Esophagus squamous epithelium (tissue), 4 donors: ENCODE measurements around the gene F2RL1.

Source experiments
- POLR2A ChIP-seq, 4 donors: fragments of 450-650 bp; IDR thresholded peaks; one replicate each; pipeline ENCODE4 v1.6.1; 2017; ENCODE audit warnings: antibody characterized with exemption in 4 of 4, mild to moderate bottlenecking in 4 of 4, moderate library complexity in 3 of 4
- TF ChIP-seq, protein P1 (sequence below), 6 experiments: fragments of 450-650 bp in 4 of 6; fragments of 200-600 bp in 2 of 6; sonication (generic) in 2 of 6; IDR thresholded peaks; one replicate each; pipeline ENCODE4 v1.5.1; 2016 to 2019; ENCODE audit warnings: antibody characterized with exemption in 6 of 6, mild to moderate bottlenecking in 4 of 6, moderate library complexity in 4 of 6

DNA sequence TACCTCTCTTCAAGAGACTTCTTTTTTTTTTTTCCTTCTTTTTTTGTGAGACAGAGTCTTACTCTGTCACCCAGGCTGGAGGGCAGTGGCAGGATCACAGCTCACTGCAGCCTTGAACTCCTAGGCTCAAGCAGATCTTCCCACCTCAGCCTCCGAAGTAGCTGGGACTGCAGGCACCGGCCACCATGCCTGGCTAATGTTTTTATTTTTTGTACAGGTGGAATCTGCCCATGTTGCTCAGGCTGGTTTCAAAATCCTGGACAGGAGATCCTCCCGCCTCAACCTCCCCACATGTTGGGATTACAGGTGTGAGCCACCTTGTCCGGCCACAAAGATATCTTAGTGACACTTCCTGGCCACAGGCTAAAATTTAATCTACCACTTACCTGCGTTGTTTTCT lies 42.9 kb upstream of the F2RL1 start:
- no peak for TF ChIP-seq POLR2A (IDR thresholded peaks at IDR 0.05)
- TF ChIP-seq, protein P1, sequence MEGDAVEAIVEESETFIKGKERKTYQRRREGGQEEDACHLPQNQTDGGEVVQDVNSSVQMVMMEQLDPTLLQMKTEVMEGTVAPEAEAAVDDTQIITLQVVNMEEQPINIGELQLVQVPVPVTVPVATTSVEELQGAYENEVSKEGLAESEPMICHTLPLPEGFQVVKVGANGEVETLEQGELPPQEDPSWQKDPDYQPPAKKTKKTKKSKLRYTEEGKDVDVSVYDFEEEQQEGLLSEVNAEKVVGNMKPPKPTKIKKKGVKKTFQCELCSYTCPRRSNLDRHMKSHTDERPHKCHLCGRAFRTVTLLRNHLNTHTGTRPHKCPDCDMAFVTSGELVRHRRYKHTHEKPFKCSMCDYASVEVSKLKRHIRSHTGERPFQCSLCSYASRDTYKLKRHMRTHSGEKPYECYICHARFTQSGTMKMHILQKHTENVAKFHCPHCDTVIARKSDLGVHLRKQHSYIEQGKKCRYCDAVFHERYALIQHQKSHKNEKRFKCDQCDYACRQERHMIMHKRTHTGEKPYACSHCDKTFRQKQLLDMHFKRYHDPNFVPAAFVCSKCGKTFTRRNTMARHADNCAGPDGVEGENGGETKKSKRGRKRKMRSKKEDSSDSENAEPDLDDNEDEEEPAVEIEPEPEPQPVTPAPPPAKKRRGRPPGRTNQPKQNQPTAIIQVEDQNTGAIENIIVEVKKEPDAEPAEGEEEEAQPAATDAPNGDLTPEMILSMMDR (IDR thresholded peaks at IDR 0.05), result no peak
